ENCODE results near the gene CEP85L. TPM values are rescaled to one million over a fixed set of nuclear protein-coding genes. Genes with fewer than 3 reads are reported as not detected.

The CEP85L gene
- total and polyA plus RNA-seq, 12 donors: 1.0 to 19.2 (median 8.1) TPM

DNA sequence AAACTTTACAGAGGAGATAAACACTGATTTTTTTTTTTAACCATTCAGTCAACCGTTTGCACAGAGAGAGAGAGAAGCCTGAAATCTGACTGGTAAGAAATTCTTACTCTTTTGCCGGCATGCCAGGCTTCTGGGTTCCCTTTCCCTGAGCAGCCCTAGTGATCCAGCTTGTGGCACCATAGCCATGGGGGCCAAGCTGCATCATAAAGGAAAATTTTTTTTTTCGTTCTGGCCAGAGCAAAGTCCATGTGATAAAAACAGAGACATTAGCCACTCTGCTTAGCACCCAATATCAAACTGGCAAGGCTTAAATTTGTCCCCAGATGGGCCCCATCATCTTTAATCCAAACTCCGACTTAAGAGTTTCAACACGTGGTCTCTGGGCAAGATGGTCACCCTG lies 44.5 kb downstream of the CEP85L start:
- intact Hi-C loops (cut with DNase I): no loop called here
- TF ChIP-seq, protein P1, sequence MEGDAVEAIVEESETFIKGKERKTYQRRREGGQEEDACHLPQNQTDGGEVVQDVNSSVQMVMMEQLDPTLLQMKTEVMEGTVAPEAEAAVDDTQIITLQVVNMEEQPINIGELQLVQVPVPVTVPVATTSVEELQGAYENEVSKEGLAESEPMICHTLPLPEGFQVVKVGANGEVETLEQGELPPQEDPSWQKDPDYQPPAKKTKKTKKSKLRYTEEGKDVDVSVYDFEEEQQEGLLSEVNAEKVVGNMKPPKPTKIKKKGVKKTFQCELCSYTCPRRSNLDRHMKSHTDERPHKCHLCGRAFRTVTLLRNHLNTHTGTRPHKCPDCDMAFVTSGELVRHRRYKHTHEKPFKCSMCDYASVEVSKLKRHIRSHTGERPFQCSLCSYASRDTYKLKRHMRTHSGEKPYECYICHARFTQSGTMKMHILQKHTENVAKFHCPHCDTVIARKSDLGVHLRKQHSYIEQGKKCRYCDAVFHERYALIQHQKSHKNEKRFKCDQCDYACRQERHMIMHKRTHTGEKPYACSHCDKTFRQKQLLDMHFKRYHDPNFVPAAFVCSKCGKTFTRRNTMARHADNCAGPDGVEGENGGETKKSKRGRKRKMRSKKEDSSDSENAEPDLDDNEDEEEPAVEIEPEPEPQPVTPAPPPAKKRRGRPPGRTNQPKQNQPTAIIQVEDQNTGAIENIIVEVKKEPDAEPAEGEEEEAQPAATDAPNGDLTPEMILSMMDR (IDR thresholded peaks at IDR 0.05): no peak

DNA sequence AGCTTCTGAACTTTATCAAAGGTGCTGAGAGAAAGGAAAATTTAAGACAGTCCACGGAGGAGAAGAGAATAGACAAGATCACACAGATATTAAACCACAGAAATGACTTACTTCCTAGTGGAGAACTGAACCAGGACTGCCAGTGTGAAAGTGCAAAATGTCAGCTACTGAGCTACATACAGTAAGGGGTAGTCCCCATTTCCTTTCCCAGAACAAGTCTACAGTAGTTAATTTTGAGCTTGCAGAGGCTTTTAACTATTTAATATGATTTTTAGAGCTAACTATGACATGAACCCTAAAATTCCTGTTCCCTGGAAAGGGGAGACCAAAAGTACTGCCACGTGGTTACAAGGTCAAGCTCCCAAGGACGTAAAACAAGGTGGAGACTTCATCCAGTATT lies 45.1 kb downstream of the CEP85L start:
- H3K27me3 ChIP-seq: no peaks in the 10 kb centered on the region
- peaks cover 0 to 4% (median under 1%) of the 10 kb centered on the region in 11 donors for H3K9me3 ChIP-seq
- DNase-seq (no peak), ATAC-seq (no peak)
- no peak overlapping the region for H3K4me3 ChIP-seq
- H3K36me3 ChIP-seq: no peaks in the 10 kb centered on the region
- 47 to 58% methylated on average over 3 of the region's 3 CpGs for WGBS, 2 donors
- H3K4me1 ChIP-seq: peaks cover 0 to 30% (median 0%) of the 10 kb centered on the region in 9 donors
- no peak overlapping the region for H3K27ac ChIP-seq
- TF ChIP-seq, protein P1 (IDR thresholded peaks at IDR 0.05): no peak
- intact Hi-C loops (cut with DNase I): no loop called here

More for the DNA sequence above, 44.5 kb downstream of the CEP85L start:
- no peaks in the 10 kb centered on the region for H3K27me3 ChIP-seq
- WGBS, 2 donors: 79% methylated on average over 5 of the region's 5 CpGs
- H3K4me1 ChIP-seq: peaks cover 0 to 30% (median 0%) of the 10 kb centered on the region in 9 donors
- H3K4me3 ChIP-seq: no peak overlapping the region
- ATAC-seq (no peak), DNase-seq (no peak)
- H3K27ac ChIP-seq: no peak overlapping the region
- no peaks in the 10 kb centered on the region for H3K36me3 ChIP-seq
- H3K9me3 ChIP-seq: peaks cover 0 to 10% (median 2%) of the 10 kb centered on the region in 11 donors

DNA sequence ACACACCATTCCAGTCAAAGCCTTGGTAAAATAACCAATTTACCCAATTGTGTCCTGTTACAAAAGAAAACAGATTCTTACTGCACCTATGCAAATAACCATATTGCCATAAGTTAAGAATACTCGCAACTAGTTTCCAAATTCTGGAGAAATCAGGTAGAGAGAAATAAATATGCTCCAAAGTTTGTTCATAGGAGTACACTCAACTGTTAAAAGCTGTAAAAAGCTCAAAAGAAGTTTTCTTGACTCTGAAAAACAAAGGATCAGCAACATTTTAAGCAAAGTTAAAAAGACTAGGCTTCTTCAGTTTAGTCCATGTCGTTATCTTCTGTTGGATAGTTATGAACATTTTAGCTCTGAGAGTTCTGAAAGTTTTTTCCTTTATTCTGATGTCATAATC lies 48.0 kb downstream of the CEP85L start:
- H3K9me3 ChIP-seq: peaks cover 0 to 2% (median 0%) of the 10 kb centered on the region in 11 donors
- WGBS, 2 donors: 93 to 96% methylated on average over 2 of the region's 2 CpGs
- intact Hi-C loops (cut with DNase I): no loop called here

DNA sequence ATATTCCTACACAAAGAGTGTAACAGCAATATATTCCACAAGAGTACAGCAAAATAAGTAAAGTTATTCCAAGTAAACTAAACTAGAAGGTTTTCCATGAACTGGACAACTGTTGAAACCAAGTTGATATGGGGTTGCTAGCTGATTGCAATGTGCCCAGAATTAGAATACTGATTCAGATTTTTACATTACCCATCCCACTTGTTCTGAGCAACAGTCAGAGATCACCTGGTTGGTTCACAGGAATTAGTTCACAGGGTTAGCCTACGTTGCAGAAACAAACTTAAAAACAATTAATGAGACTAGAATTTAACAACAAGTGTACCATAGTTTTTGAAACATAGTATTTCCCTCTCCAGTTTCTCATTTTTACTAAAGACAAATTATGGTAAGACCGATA lies 49.1 kb downstream of the CEP85L start:
- Histone ChIP-seq H3K27me3 (no peaks in the 10 kb centered on the region), H3K4me3 (no peak overlapping the region), H3K4me1 (peaks cover 0 to 32% (median 8%) of the 10 kb centered on the region in 9 donors), H3K9me3 (peaks cover 0 to 2% (median 0%) of the 10 kb centered on the region in 11 donors), H3K27ac (no peak overlapping the region), H3K36me3 (no peaks in the 10 kb centered on the region)
- intact Hi-C loops (cut with DNase I): no loop called here
- DNase-seq (no peak), ATAC-seq (no peak)
- WGBS, 2 donors: 91 to 95% methylated on average over 2 of the region's 2 CpGs
- TF ChIP-seq, protein P1 (IDR thresholded peaks at IDR 0.05): no peak

More for the DNA sequence above, 48.0 kb downstream of the CEP85L start:
- H3K27me3 ChIP-seq: no peaks in the 10 kb centered on the region
- ATAC-seq (no peak), DNase-seq (no peak)
- H3K4me3 ChIP-seq: no peak overlapping the region
- TF ChIP-seq, protein P1 (IDR thresholded peaks at IDR 0.05): no peak
- no peaks in the 10 kb centered on the region for H3K36me3 ChIP-seq
- H3K4me1 ChIP-seq: peaks cover 0 to 32% (median 4%) of the 10 kb centered on the region in 9 donors
- H3K27ac ChIP-seq: no peak overlapping the region
